Esophagus squamous epithelium (tissue), 4 donors: ENCODE data around the gene ERC1.

Experiments
- POLR2A ChIP-seq, 4 donors: fragments of 450-650 bp; IDR thresholded peaks; one replicate each; pipeline ENCODE4 v1.6.1; 2017; ENCODE audit warnings: antibody characterized with exemption in 4 of 4, mild to moderate bottlenecking in 4 of 4, moderate library complexity in 3 of 4
- TF ChIP-seq, protein P1 (sequence below), 6 experiments: fragments of 450-650 bp in 4 of 6; fragments of 200-600 bp in 2 of 6; sonication (generic) in 2 of 6; IDR thresholded peaks; one replicate each; pipeline ENCODE4 v1.5.1; 2016 to 2019; ENCODE audit warnings: antibody characterized with exemption in 6 of 6, mild to moderate bottlenecking in 4 of 6, moderate library complexity in 4 of 6

DNA sequence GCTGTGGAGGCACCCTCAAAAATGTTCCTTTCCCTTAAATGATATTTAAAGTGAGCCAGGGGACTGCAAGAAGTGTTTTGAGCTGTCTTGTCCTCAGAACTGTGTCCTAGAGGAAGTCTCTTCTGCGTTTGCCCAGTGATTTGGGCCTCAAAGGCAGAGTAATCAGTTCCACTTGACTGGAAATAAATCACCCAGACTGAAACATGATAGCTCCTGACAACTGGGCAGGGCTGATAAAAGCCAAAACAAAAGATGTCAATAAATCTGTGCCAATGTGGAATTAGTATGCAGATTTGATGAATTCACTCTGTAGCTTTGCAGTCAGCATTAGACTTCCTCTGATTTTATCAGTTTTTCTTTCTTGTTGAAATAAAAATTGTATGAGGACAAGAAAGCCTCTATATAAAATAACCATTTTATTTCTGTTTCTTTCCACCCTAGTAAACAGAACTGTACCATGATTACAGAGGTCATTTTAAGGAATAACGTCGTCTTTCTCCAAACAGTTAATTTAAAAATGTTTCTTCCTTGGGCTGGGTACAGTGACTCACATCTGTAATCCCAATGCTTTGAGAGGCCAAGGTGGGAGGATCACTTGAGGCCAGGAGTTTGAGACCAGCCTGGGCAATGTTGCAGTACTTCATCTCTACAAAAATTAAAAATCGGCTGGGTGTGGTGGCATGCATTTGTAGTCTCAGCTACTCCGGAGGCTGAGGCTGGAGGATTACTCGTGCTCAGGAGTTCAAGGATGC, 180.8 kb downstream of the ERC1 start:
- TF ChIP-seq, protein P1, sequence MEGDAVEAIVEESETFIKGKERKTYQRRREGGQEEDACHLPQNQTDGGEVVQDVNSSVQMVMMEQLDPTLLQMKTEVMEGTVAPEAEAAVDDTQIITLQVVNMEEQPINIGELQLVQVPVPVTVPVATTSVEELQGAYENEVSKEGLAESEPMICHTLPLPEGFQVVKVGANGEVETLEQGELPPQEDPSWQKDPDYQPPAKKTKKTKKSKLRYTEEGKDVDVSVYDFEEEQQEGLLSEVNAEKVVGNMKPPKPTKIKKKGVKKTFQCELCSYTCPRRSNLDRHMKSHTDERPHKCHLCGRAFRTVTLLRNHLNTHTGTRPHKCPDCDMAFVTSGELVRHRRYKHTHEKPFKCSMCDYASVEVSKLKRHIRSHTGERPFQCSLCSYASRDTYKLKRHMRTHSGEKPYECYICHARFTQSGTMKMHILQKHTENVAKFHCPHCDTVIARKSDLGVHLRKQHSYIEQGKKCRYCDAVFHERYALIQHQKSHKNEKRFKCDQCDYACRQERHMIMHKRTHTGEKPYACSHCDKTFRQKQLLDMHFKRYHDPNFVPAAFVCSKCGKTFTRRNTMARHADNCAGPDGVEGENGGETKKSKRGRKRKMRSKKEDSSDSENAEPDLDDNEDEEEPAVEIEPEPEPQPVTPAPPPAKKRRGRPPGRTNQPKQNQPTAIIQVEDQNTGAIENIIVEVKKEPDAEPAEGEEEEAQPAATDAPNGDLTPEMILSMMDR (IDR thresholded peaks at IDR 0.05), result no peak
- TF ChIP-seq POLR2A (IDR thresholded peaks at IDR 0.05), result no peak
